IPS-11a (cell line): ENCODE measurements around the gene USP53.
"Not testable (repeated sequence)": the region's sequence is repeated elsewhere in the genome, so short reads cannot be mapped to it uniquely, and the experiment has no call there.

Experiments used
- H3K4me3 ChIP-seq: one replicate; pipeline ENCODE4 v1.5.1; 2013; ENCODE audit warnings: low read depth, low read length, control low read depth

Gene USP53

GRCh38 chr4:119266153-119266552 is 53.6 kb downstream of the USP53 start:
- H3K4me3 ChIP-seq, result no peak overlapping the region

- H3K4me3 ChIP-seq, result no peak overlapping the region
Observed at GRCh38 chr4:119268466-119268865, 56.0 kb downstream of the USP53 start.

- H3K4me3 ChIP-seq, result no peak overlapping the region
Observed at GRCh38 chr4:119271361-119272085, 59.0 kb downstream of the USP53 start.

- peak overlapping the region; percentile 4 for H3K4me3 ChIP-seq
Observed at GRCh38 chr4:119279541-119279940, 67.0 kb downstream of the USP53 start.

- not testable (repeated sequence) for H3K4me3 ChIP-seq
Observed at GRCh38 chr4:119279945-119280344, 67.4 kb downstream of the USP53 start.

GRCh38 chr4:119281393-119281792 is 68.9 kb downstream of the USP53 start:
- no peak overlapping the region for H3K4me3 ChIP-seq

GRCh38 chr4:119284876-119285780 is 72.6 kb downstream of the USP53 start:
- no peak overlapping the region for H3K4me3 ChIP-seq

- H3K4me3 ChIP-seq, result no peak overlapping the region
Observed at GRCh38 chr4:119286377-119287002, 74.0 kb downstream of the USP53 start.

GRCh38 chr4:119289313-119289712 is 76.8 kb downstream of the USP53 start:
- no peak overlapping the region for H3K4me3 ChIP-seq

- no peak overlapping the region for H3K4me3 ChIP-seq
Observed at GRCh38 chr4:119290598-119290997, 78.1 kb downstream of the USP53 start.

- no peak overlapping the region for H3K4me3 ChIP-seq
Observed at GRCh38 chr4:119296356-119296755, 83.8 kb downstream of the USP53 start.

- no peak overlapping the region for H3K4me3 ChIP-seq
Observed at GRCh38 chr4:119297795-119298194, 85.3 kb downstream of the USP53 start.

GRCh38 chr4:119299260-119299671 is 86.8 kb downstream of the USP53 start:
- H3K4me3 ChIP-seq, result peak overlapping the region; percentile 99

- peak overlapping the region; percentile 99 for H3K4me3 ChIP-seq
Observed at GRCh38 chr4:119299741-119300100, 87.2 kb downstream of the USP53 start.

- H3K4me3 ChIP-seq, result peak overlapping the region; percentile 99
Observed at GRCh38 chr4:119300101-119300978, 87.8 kb downstream of the USP53 start.

- no peak overlapping the region for H3K4me3 ChIP-seq
Observed at GRCh38 chr4:119302073-119302832, 89.7 kb downstream of the USP53 start.

GRCh38 chr4:119303587-119304305 is 91.2 kb downstream of the USP53 start:
- H3K4me3 ChIP-seq, result no peak overlapping the region

GRCh38 chr4:119304431-119304830 is 91.9 kb downstream of the USP53 start:
- H3K4me3 ChIP-seq, result no peak overlapping the region

GRCh38 chr4:119307606-119308005 is 95.1 kb downstream of the USP53 start:
- H3K4me3 ChIP-seq, result no peak overlapping the region
